Measurements from ENCODE around the gene FUT8.

The FUT8 gene

DNA sequence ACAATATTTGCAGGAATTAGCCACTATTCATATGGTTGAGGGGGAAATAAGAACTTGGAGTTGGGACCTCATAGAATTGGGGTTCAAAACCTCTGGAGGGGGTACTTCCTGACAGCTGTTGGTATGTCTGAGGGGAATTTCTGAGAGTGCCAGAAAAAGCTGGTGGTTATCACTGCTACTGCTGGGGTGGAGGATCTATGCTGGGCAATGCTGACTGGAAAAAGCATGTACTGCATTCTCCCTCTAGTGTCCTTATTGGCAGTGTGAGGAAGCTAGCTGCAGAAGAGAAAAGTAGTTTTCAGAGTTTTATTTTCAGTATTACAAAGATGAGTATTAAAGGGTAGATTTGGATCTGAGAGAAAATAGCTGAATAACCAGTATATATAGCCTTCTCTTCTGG lies 88.8 kb downstream of the FUT8 start:
- no peak for TF ChIP-seq EZH2phosphoT487 (IDR thresholded peaks at IDR 0.05; ENCODE audit: borderline replicate concordance)
- TF ChIP-seq, protein P1, sequence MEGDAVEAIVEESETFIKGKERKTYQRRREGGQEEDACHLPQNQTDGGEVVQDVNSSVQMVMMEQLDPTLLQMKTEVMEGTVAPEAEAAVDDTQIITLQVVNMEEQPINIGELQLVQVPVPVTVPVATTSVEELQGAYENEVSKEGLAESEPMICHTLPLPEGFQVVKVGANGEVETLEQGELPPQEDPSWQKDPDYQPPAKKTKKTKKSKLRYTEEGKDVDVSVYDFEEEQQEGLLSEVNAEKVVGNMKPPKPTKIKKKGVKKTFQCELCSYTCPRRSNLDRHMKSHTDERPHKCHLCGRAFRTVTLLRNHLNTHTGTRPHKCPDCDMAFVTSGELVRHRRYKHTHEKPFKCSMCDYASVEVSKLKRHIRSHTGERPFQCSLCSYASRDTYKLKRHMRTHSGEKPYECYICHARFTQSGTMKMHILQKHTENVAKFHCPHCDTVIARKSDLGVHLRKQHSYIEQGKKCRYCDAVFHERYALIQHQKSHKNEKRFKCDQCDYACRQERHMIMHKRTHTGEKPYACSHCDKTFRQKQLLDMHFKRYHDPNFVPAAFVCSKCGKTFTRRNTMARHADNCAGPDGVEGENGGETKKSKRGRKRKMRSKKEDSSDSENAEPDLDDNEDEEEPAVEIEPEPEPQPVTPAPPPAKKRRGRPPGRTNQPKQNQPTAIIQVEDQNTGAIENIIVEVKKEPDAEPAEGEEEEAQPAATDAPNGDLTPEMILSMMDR (conservative IDR thresholded peaks at IDR 0.05; ENCODE audit: low read length), result peak; percentile 20
- H4K20me1 ChIP-seq (ENCODE audit: insufficient read depth, low read length, poor library complexity, severe bottlenecking), result no peaks in the 10 kb centered on the region
- H3K4me2 ChIP-seq (ENCODE audit: low read depth, low read length, poor library complexity, severe bottlenecking), result no peak overlapping the region
- peaks cover 9% of the 10 kb centered on the region for H3K4me1 ChIP-seq (ENCODE audit: insufficient read depth, low read length, poor library complexity, severe bottlenecking)
- H3K4me3 ChIP-seq (ENCODE audit: low read length, poor library complexity, severe bottlenecking), result no peak overlapping the region
- H3K9me2 ChIP-seq (replicated peaks; ENCODE audit: low read depth, low read length), result no peaks in the 10 kb centered on the region
- no peaks in the 10 kb centered on the region for H3F3A ChIP-seq (ENCODE audit: low read depth)
- no peak overlapping the region for H3K9ac ChIP-seq (ENCODE audit: low read depth, low read length, poor library complexity, severe bottlenecking)
- no peak overlapping the region for H2AFZ ChIP-seq (ENCODE audit: low read length)
- peaks cover under 1% of the 10 kb centered on the region; the same call in 1 of the 2 replicates for H3K36me3 ChIP-seq (ENCODE audit: insufficient read depth, low read length)
- no peaks in the 10 kb centered on the region for H3K9me3 ChIP-seq (ENCODE audit: insufficient read depth, low read depth, low read length)
- peaks cover 31% of the 10 kb centered on the region for H3K79me2 ChIP-seq (ENCODE audit: insufficient read depth, low read length)
- no peaks in the 10 kb centered on the region for H3K27me3 ChIP-seq (ENCODE audit: insufficient read depth, low read length, poor library complexity, severe bottlenecking)

GRCh38 chr14:65502676-65503124 lies 90.2 kb downstream of the FUT8 start:
- Histone ChIP-seq H3K79me2 (ENCODE audit: insufficient read depth, low read length) (peaks cover 34% of the 10 kb centered on the region), H3K36me3 (ENCODE audit: insufficient read depth, low read length) (no peaks in the 10 kb centered on the region), H3K4me3 (ENCODE audit: low read length, poor library complexity, severe bottlenecking) (no peak overlapping the region), H3K4me1 (ENCODE audit: insufficient read depth, low read length, poor library complexity, severe bottlenecking) (peaks cover 9% of the 10 kb centered on the region), H2AFZ (ENCODE audit: low read length) (no peak overlapping the region), H3F3A (ENCODE audit: low read depth) (no peaks in the 10 kb centered on the region), H3K27me3 (ENCODE audit: insufficient read depth, low read length, poor library complexity, severe bottlenecking) (no peaks in the 10 kb centered on the region), H4K20me1 (ENCODE audit: insufficient read depth, low read length, poor library complexity, severe bottlenecking) (no peaks in the 10 kb centered on the region), H3K9me3 (ENCODE audit: insufficient read depth, low read depth, low read length) (no peaks in the 10 kb centered on the region), H3K9ac (ENCODE audit: low read depth, low read length, poor library complexity, severe bottlenecking) (no peak overlapping the region), H3K4me2 (ENCODE audit: low read depth, low read length, poor library complexity, severe bottlenecking) (no peak overlapping the region), H3K9me2 (replicated peaks; ENCODE audit: low read depth, low read length) (no peaks in the 10 kb centered on the region)
- TF ChIP-seq, protein P1 (conservative IDR thresholded peaks at IDR 0.05; ENCODE audit: low read length), result no peak
- no peak for TF ChIP-seq EZH2phosphoT487 (IDR thresholded peaks at IDR 0.05; ENCODE audit: borderline replicate concordance)

DNA sequence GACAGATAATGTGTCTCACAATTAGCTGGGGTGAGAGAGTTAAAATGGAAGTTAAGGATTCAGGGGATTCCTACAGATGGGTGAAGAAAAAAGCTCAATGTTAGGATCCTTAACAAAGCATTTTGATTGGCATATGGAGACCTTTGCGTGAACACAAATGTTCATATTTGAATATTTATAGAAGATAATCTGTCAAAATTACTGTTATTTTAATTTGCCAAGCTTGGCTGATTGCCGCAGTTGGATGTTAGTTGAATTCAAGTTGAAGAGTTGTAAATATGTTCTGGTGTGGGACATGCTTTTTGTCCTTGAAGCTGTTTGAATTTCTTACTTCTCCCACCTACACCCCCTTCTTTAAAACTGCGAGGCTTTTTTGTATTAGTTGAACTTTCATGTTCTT lies 91.2 kb downstream of the FUT8 start:
- Histone ChIP-seq H4K20me1 (ENCODE audit: insufficient read depth, low read length, poor library complexity, severe bottlenecking) (no peaks in the 10 kb centered on the region), H3K9ac (ENCODE audit: low read depth, low read length, poor library complexity, severe bottlenecking) (no peak overlapping the region), H3K4me3 (ENCODE audit: low read length, poor library complexity, severe bottlenecking) (no peak overlapping the region), H3K9me2 (replicated peaks; ENCODE audit: low read depth, low read length) (no peaks in the 10 kb centered on the region), H3K27me3 (ENCODE audit: insufficient read depth, low read length, poor library complexity, severe bottlenecking) (no peaks in the 10 kb centered on the region), H3K79me2 (ENCODE audit: insufficient read depth, low read length) (peaks cover 35% of the 10 kb centered on the region), H3K4me1 (ENCODE audit: insufficient read depth, low read length, poor library complexity, severe bottlenecking) (peaks cover 9% of the 10 kb centered on the region), H3K36me3 (ENCODE audit: insufficient read depth, low read length) (no peaks in the 10 kb centered on the region), H3F3A (ENCODE audit: low read depth) (no peaks in the 10 kb centered on the region), H3K4me2 (ENCODE audit: low read depth, low read length, poor library complexity, severe bottlenecking) (no peak overlapping the region), H2AFZ (ENCODE audit: low read length) (no peak overlapping the region), H3K9me3 (ENCODE audit: insufficient read depth, low read depth, low read length) (no peaks in the 10 kb centered on the region)
- TF ChIP-seq EZH2phosphoT487 (IDR thresholded peaks at IDR 0.05; ENCODE audit: borderline replicate concordance), result no peak
- TF ChIP-seq, protein P1 (conservative IDR thresholded peaks at IDR 0.05; ENCODE audit: low read length), result no peak

Measured in Loucy (cell line).